Gastrocnemius medialis (tissue), 4 donors: ENCODE measurements around the gene NECTIN1. TPM values are rescaled to one million over a fixed set of nuclear protein-coding genes. Genes with fewer than 3 reads are reported as not detected.

Experiments
- ATAC-seq, 2 donors: fragments of 150-250 bp; one replicate each; pipeline ENCODE4 v1.9.1; 2016
- DNase-seq, 2 donors: peaks; one replicate each; pipeline ENCODE4 v3.0.0-alpha.2; 2019
- H3K27ac ChIP-seq, 4 donors: fragments of 200-600 bp; sonication (generic); 1 replicate in 1 of 4; 2 replicates in 3 of 4; pipeline ENCODE4 v1.5.1; 2016 to 2018; ENCODE audit warnings: mild to moderate bottlenecking in 2 of 4, moderate library complexity in 1 of 4
- H3K27me3 ChIP-seq, 3 donors: fragments of 200-600 bp; sonication (generic) in 2 of 3; 1 replicate in 1 of 3; 2 replicates in 2 of 3; pipeline versions ENCODE4 v1.5.1 to v1.6.0; 2016 to 2019; ENCODE audit warnings: mild to moderate bottlenecking in 1 of 3, moderate library complexity in 1 of 3
- H3K36me3 ChIP-seq, 2 donors: fragments of 200-600 bp; sonication (generic) in 1 of 2; one replicate each; pipeline ENCODE4 v1.5.1; 2017 to 2018
- H3K4me1 ChIP-seq, 2 donors: fragments of 200-600 bp; sonication (generic) in 1 of 2; one replicate each; pipeline ENCODE4 v1.5.1; 2016 to 2017; ENCODE audit warnings: mild to moderate bottlenecking in 2 of 2
- H3K4me3 ChIP-seq, 4 donors: fragments of 200-600 bp; sonication (generic) in 3 of 4; 1 replicate in 1 of 4; 2 replicates in 3 of 4; pipeline ENCODE4 v1.5.1; 2016 to 2019; ENCODE audit warnings: mild to moderate bottlenecking in 2 of 4
- H3K9me3 ChIP-seq, 3 donors: fragments of 200-600 bp; sonication (generic) in 2 of 3; 1 replicate in 1 of 3; 2 replicates in 2 of 3; pipeline ENCODE4 v1.5.1; 2016 to 2019
- POLR2A ChIP-seq, 2 donors: fragments of 450-650 bp; IDR thresholded peaks; one replicate each; pipeline ENCODE4 v1.6.1; 2017; ENCODE audit warnings: antibody characterized with exemption in 2 of 2, mild to moderate bottlenecking in 2 of 2, moderate library complexity in 2 of 2
- in situ Hi-C, 4 donors: fragments of 200-750 bp; cut with MboI; loops; one replicate each; pipeline versions ENCODE4 v1.15.0 to v1.8.0; 2017; ENCODE audit warnings: low sequenced_read_pairs in 4 of 4
- intact Hi-C: fragments of 100-400 bp; cut with DNase I; formaldehyde crosslinking; loops from one replicate; pipeline ENCODE4 v1.15.1; 2023; ENCODE audit warnings: low total_unique reads
- total RNA-seq, 4 donors: library from RNA; depleted of rRNA; stranded (reverse); fragments of >200 nt; gene quantifications; one replicate each; pipeline versions ENCODE4 v1.1.0 to v1.2.3, GENCODE V29; 2016
- TF ChIP-seq, protein P1 (sequence below), 5 experiments: fragments of 450-650 bp in 3 of 5; fragments of 200-600 bp in 2 of 5; sonication (generic) in 2 of 5; IDR thresholded peaks in 4 of 5; conservative IDR thresholded peaks in 1 of 5; 1 replicate in 4 of 5; 2 replicates in 1 of 5; pipeline ENCODE4 v1.5.1; 2016 to 2019; ENCODE audit warnings: antibody characterized with exemption in 5 of 5, mild to moderate bottlenecking in 3 of 5, moderate library complexity in 3 of 5

NECTIN1 gene
- total RNA-seq, 4 donors from 2014 or later: 0.66 to 2.2 (median 0.92) TPM

DNA sequence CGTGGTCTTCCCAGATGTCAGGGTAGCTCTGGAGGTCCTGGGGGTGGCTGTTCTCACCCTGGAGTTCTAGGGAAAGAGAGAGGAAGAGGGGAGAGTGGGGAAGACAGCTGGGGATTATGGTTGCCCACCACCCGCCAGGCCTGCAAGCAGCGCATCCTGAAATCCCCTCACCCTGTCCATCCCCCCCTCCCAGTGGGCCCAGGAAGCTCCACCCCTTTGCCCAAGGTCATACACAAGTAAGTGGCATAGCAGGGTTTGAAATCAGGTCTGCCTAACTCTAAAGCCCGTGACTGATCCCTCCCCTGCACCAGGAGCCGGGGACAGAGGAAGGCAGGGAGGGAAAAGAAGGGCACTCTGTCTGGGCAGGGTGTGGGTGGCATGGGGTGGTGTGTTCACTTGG, 105.3 kb downstream of the NECTIN1 start:
- DNase-seq (no peak), ATAC-seq (no peak)
- H3K4me1 ChIP-seq: peaks cover 6 to 9% of the 10 kb centered on the region in 2 donors
- H3K36me3 ChIP-seq: no peaks in the 10 kb centered on the region
- in situ Hi-C loops: no loop called here
- intact Hi-C loops: no loop called here
- H3K9me3 ChIP-seq: no peaks in the 10 kb centered on the region
- H3K27me3 ChIP-seq: peaks cover 0 to 6% (median 3%) of the 10 kb centered on the region in 3 donors
- TF ChIP-seq, protein P1, sequence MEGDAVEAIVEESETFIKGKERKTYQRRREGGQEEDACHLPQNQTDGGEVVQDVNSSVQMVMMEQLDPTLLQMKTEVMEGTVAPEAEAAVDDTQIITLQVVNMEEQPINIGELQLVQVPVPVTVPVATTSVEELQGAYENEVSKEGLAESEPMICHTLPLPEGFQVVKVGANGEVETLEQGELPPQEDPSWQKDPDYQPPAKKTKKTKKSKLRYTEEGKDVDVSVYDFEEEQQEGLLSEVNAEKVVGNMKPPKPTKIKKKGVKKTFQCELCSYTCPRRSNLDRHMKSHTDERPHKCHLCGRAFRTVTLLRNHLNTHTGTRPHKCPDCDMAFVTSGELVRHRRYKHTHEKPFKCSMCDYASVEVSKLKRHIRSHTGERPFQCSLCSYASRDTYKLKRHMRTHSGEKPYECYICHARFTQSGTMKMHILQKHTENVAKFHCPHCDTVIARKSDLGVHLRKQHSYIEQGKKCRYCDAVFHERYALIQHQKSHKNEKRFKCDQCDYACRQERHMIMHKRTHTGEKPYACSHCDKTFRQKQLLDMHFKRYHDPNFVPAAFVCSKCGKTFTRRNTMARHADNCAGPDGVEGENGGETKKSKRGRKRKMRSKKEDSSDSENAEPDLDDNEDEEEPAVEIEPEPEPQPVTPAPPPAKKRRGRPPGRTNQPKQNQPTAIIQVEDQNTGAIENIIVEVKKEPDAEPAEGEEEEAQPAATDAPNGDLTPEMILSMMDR (IDR thresholded peaks at IDR 0.05 in 4 of 5, conservative IDR thresholded peaks at IDR 0.05 in 1 of 5): no peak
- TF ChIP-seq POLR2A (IDR thresholded peaks at IDR 0.05): no peak
- H3K27ac ChIP-seq: no peak overlapping the region
- H3K4me3 ChIP-seq: no peak overlapping the region

DNA sequence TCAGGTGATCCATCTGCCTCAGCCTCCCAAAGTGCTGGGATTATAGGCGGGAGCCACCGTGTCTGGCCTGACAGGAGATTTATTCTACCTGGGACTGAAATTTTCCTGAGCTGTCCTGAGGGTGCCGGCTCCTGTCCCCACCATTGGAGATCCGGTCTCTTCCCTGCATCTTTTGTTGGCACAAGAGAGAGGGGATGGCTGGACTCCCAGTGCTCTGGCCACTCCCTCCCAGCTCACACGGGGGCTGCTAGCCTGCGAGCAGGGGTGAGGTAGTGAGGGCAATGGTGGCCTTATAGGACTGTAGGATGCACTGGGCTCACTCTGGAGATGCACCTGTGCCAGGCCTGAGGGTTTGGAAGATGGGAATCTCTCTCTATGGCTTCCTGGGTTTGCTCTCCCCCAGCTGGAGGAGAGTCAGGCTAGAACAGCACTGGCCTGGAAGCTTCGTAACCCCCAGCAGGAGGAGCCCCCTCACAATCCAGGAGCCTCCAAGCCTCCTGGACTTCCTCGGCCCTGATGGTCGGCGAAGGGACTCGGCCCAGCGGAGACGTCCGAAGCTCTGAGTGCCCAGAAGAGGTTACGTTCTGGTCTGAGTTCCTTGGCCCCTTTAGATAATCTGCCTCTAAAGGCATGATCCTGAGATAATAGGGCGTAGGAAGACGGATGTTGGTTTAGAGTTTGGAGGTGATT, 106.4 kb downstream of the NECTIN1 start:
- Histone ChIP-seq H3K36me3 (no peaks in the 10 kb centered on the region), H3K4me1 (peaks cover 6 to 9% of the 10 kb centered on the region in 2 donors), H3K4me3 (no peak overlapping the region), H3K27ac (no peak overlapping the region), H3K9me3 (no peaks in the 10 kb centered on the region), H3K27me3 (peaks cover 0 to 6% (median 3%) of the 10 kb centered on the region in 3 donors)
- intact Hi-C loops (no loop called here), in situ Hi-C loops (no loop called here)
- no peak for ATAC-seq
- TF ChIP-seq, protein P1 (IDR thresholded peaks at IDR 0.05 in 4 of 5, conservative IDR thresholded peaks at IDR 0.05 in 1 of 5): no peak
- no peak for TF ChIP-seq POLR2A (IDR thresholded peaks at IDR 0.05)
- no peak for DNase-seq

DNA sequence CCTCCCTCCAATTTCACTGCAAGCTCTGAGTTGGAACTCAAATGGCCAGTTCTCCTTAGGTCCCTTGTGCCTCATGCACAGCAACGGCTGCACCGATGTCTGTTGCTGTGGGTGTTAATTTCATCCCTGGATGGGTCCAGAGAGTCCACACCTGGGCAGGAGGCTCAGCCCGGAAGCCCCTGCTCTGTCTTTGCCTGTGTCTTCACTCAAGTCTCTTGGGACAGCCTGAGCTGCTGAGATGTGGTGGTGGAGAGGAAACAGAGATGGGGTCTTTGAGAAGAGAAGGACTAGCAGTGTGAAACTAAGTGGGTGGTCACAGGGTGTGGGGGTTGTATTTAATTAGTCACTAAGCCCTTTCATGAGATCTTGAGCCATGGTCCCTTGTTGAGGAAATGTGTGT, 109.3 kb downstream of the NECTIN1 start:
- in situ Hi-C loops (no loop called here), intact Hi-C loops (no loop called here)
- ATAC-seq: no peak

DNA sequence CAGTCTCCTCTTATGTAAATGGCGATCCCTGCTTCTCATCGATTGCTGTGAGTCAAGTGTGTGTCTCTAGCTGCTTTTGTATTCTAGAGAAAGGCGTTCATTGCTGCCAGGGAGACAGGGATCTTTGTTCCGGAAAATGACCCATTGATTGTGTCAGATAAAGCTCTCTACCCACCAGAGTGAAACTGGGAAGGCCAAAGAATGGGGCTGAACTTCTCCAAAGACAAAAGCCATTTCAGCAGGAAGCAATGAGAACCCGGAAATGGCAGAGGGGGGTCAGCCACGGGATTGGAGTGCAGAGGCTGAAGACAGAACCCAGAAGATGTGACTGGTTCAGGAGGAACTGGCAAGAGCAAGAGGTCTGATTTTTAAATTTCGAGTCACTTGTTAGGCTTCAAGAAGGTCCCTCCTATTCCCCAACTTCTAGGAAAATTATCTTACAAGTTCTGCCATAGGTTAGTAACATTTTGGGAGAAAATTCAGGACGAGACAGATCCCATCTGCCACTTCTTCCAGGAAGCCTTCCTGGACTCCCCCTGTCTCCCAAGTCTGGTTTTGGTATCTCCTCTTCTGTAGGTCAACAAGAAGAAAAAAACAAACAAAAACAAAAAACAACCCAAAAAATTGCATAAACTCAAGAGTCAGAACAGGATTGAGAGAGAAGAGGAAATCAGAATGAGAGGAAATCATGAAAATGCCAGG, 110.6 kb downstream of the NECTIN1 start:
- TF ChIP-seq, protein P1 (IDR thresholded peaks at IDR 0.05 in 4 of 5, conservative IDR thresholded peaks at IDR 0.05 in 1 of 5): no peak
- no peak for TF ChIP-seq POLR2A (IDR thresholded peaks at IDR 0.05)
- Histone ChIP-seq H3K9me3 (no peaks in the 10 kb centered on the region), H3K4me1 (no peaks in the 10 kb centered on the region), H3K27ac (no peak overlapping the region), H3K4me3 (no peak overlapping the region), H3K27me3 (peaks cover 0 to 3% (median 0%) of the 10 kb centered on the region in 3 donors), H3K36me3 (no peaks in the 10 kb centered on the region)
- in situ Hi-C loops (no loop called here), intact Hi-C loops (no loop called here)
- ATAC-seq (no peak), DNase-seq (peak; percentile 17 to 43)

More for the DNA sequence above, 109.3 kb downstream of the NECTIN1 start:
- Histone ChIP-seq H3K27ac (no peak overlapping the region), H3K27me3 (peaks cover 0 to 6% (median 3%) of the 10 kb centered on the region in 3 donors), H3K4me3 (no peak overlapping the region), H3K9me3 (no peaks in the 10 kb centered on the region), H3K36me3 (no peaks in the 10 kb centered on the region), H3K4me1 (no peaks in the 10 kb centered on the region)
- TF ChIP-seq POLR2A (IDR thresholded peaks at IDR 0.05): no peak
- TF ChIP-seq, protein P1 (IDR thresholded peaks at IDR 0.05 in 4 of 5, conservative IDR thresholded peaks at IDR 0.05 in 1 of 5): no peak
- no peak for DNase-seq
